Measurements from ENCODE around the gene CHIC2.
A peak's percentile ranks its signal among the peaks of the same experiment; 100 is the strongest.

CHIC2 gene

GRCh38 chr4:54107951-54108748, 43.7 kb upstream of the CHIC2 start:
- peak overlapping the region in 1 of 2 experiments; percentile 7; a peak in 1 of 4 replicates for H3K4me3 ChIP-seq (ENCODE audit: low read depth in 1 of 2, low read length in 2 of 2)
- no peak overlapping the region for H3K9ac ChIP-seq (ENCODE audit: low read depth, low read length)
- no peak overlapping the region for H2AFZ ChIP-seq (ENCODE audit: low read depth, low read length)
- H4K20me1 ChIP-seq (ENCODE audit: insufficient read depth, low read length) = no peaks in the 10 kb centered on the region
- no peak overlapping the region for H3K27ac ChIP-seq (ENCODE audit: low read length)
- H3K79me2 ChIP-seq (ENCODE audit: insufficient read depth, low read length) = no peaks in the 10 kb centered on the region
- TF ChIP-seq EZH2 (IDR thresholded peaks at IDR 0.05; ENCODE audit: borderline replicate concordance, low read depth, low read length, severe bottlenecking) (no peak), CTCF (IDR thresholded peaks at IDR 0.05; ENCODE audit: borderline replicate concordance, extremely low read depth, low read length, poor library complexity, severe bottlenecking) (no peak)
- H3K36me3 ChIP-seq (ENCODE audit: insufficient read depth, low read length) = no peaks in the 10 kb centered on the region
- H3K4me1 ChIP-seq (ENCODE audit: insufficient read depth, low read length) = no peaks in the 10 kb centered on the region; the same call in 1 of the 2 replicates
- ATAC-seq (ENCODE audit: insufficient read depth, low read depth) = peak; percentile 76
- H3K9me3 ChIP-seq (ENCODE audit: insufficient read depth, low read length, severe bottlenecking) = no peaks in the 10 kb centered on the region
- H3K4me2 ChIP-seq (ENCODE audit: insufficient read depth, low read length) = peak overlapping the region; percentile 27; the same call in 1 of the 2 replicates
- DNase-seq = peak; percentile 25
- no peaks in the 10 kb centered on the region for H3K27me3 ChIP-seq (ENCODE audit: insufficient read depth, low read length, poor library complexity)

DNA sequence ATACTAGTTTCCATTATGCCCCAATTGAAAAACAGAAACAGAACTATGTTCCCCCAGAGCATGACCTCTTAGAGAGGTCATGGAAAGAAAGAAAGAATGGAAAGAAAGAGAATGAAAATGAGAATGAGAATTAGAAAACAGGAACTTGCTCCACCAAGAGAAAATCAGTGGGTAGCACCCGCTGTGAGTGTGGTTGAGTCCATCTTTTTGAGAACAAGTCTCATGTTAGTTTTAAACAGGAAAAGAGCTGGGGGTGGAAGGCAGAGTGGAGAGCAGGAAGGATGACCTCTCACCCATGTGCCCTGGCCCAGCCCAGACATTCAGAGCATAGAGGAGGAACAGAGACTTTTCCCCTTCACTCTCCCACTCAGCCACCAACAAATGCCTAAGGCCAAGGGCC, 40.5 kb upstream of the CHIC2 start:
- Histone ChIP-seq H4K20me1 (ENCODE audit: insufficient read depth, low read length) (no peaks in the 10 kb centered on the region), H3K9me3 (ENCODE audit: insufficient read depth, low read length, severe bottlenecking) (no peaks in the 10 kb centered on the region), H2AFZ (ENCODE audit: low read depth, low read length) (no peak overlapping the region), H3K9ac (ENCODE audit: low read depth, low read length) (no peak overlapping the region), H3K27me3 (ENCODE audit: insufficient read depth, low read length, poor library complexity) (no peaks in the 10 kb centered on the region), H3K4me3 (ENCODE audit: low read depth in 1 of 2, low read length in 2 of 2) (no peak overlapping the region), H3K79me2 (ENCODE audit: insufficient read depth, low read length) (no peaks in the 10 kb centered on the region), H3K36me3 (ENCODE audit: insufficient read depth, low read length) (no peaks in the 10 kb centered on the region), H3K4me1 (ENCODE audit: insufficient read depth, low read length) (no peaks in the 10 kb centered on the region; the same call in 1 of the 2 replicates), H3K27ac (ENCODE audit: low read length) (no peak overlapping the region), H3K4me2 (ENCODE audit: insufficient read depth, low read length) (no peak overlapping the region)
- DNase-seq (no peak), ATAC-seq (ENCODE audit: insufficient read depth, low read depth) (no peak)
- TF ChIP-seq CTCF (IDR thresholded peaks at IDR 0.05; ENCODE audit: borderline replicate concordance, extremely low read depth, low read length, poor library complexity, severe bottlenecking) (no peak), EZH2 (IDR thresholded peaks at IDR 0.05; ENCODE audit: borderline replicate concordance, low read depth, low read length, severe bottlenecking) (no peak)

- Histone ChIP-seq H3K79me2 (ENCODE audit: insufficient read depth, low read length) (no peaks in the 10 kb centered on the region), H3K9me3 (ENCODE audit: insufficient read depth, low read length, severe bottlenecking) (no peaks in the 10 kb centered on the region), H3K36me3 (ENCODE audit: insufficient read depth, low read length) (no peaks in the 10 kb centered on the region), H3K27me3 (ENCODE audit: insufficient read depth, low read length, poor library complexity) (no peaks in the 10 kb centered on the region), H3K4me1 (ENCODE audit: insufficient read depth, low read length) (no peaks in the 10 kb centered on the region; the same call in 1 of the 2 replicates), H3K9ac (ENCODE audit: low read depth, low read length) (no peak overlapping the region), H3K4me3 (ENCODE audit: low read depth in 1 of 2, low read length in 2 of 2) (no peak overlapping the region), H3K27ac (ENCODE audit: low read length) (no peak overlapping the region), H2AFZ (ENCODE audit: low read depth, low read length) (no peak overlapping the region), H4K20me1 (ENCODE audit: insufficient read depth, low read length) (no peaks in the 10 kb centered on the region), H3K4me2 (ENCODE audit: insufficient read depth, low read length) (no peak overlapping the region)
- ATAC-seq (ENCODE audit: insufficient read depth, low read depth) (no peak), DNase-seq (no peak)
- no peak for TF ChIP-seq EZH2 (IDR thresholded peaks at IDR 0.05; ENCODE audit: borderline replicate concordance, low read depth, low read length, severe bottlenecking)
- TF ChIP-seq CTCF (IDR thresholded peaks at IDR 0.05; ENCODE audit: borderline replicate concordance, extremely low read depth, low read length, poor library complexity, severe bottlenecking) = no peak
These were observed 38.8 kb upstream of the CHIC2 start for GRCh38 chr4:54103190-54103574.
